Limb (tissue), 2 donors: ENCODE results near the gene GATAD2A.

Experiments
- DNase-seq, 2 donors: peaks; one replicate each; pipeline ENCODE4 v3.0.0-alpha.2; 2016; ENCODE audit errors: extremely low spot score in 2 of 2

Gene GATAD2A

GRCh38 chr19:19529783-19530422 lies 124.4 kb downstream of the GATAD2A start:
- no peak for DNase-seq

DNA sequence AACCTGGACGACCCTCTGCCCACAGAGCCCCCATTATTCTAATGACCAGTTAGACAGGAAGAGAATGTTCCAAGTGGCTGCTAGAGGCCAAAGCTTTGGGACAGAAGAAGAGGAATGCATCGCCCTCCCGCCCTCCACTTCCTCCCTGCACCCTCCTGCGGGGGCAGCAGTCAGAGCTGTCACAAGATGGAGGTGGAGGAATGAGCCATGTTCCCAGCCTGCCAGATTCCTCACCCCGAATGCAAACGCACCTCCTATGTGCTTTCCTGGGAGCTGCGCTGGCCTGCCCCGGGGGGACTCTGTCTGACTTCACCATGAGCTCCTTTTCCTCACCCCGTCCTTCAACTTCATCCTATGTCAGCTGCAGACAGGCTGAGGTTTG lies 124.9 kb downstream of the GATAD2A start:
- DNase-seq = peak in 1 of 2 donors; percentile 31

DNA sequence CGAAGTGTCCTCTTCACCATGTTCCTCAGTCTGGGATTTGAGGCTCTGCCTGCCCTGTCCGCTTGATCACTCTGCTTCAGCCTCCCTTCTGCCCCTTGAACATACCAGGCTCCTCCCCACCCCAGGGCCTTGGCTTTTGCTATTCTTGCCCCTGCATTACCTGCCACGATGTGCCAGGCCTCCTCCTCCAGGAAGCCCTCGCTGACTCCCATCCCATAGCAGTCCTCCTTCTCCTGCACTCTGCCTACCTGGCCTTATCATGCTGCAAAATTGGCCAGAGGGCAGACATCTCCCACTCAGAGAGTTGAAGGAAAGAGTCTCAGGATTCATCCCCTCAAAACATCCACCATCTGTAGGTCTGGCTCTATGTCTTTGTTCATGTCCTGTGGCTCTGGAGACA lies 125.4 kb downstream of the GATAD2A start:
- DNase-seq = peak in 1 of 2 donors; percentile 28

DNA sequence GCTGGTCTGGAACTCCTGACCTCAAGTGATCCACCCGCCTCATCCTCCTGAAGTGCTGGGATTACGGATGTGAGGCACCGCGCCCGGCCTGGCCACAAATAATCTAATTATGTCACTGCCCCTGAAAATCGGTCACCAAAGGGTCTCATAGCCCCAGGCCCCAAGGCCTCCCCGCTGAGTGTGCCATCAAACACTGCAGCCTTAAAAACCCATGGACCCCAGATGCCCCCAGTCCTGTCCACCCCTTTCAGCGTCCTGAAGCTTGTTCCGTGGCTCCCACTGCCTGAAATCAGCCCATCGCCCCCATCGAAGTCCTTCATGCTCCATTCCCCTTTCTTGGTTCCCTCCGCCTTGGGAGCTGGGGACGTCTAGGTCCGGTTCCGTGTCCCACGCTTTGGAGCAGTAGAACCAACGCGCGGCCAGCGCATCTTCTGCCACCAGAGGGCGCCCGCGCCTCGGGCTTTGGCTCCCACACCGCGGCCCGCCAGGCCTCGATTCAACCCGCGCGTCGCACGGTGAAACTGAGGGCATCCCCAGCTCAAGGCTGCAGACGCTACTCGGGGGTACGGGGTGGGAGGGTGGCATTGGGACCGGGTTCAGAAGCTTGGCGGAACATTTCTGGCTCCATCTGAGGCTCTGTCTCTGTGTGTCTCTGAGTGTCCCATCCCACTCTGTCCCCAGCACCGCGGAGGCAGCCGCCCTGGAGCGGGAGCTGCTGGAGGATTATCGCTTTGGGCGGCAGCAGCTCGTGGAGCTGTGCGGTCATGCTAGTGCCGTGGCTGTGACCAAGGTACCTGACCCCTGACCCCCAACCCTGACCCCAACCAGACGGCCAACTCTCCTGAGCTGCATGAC lies 126.7 kb downstream of the GATAD2A start:
- DNase-seq = peak in 1 of 2 donors; percentile 88

DNA sequence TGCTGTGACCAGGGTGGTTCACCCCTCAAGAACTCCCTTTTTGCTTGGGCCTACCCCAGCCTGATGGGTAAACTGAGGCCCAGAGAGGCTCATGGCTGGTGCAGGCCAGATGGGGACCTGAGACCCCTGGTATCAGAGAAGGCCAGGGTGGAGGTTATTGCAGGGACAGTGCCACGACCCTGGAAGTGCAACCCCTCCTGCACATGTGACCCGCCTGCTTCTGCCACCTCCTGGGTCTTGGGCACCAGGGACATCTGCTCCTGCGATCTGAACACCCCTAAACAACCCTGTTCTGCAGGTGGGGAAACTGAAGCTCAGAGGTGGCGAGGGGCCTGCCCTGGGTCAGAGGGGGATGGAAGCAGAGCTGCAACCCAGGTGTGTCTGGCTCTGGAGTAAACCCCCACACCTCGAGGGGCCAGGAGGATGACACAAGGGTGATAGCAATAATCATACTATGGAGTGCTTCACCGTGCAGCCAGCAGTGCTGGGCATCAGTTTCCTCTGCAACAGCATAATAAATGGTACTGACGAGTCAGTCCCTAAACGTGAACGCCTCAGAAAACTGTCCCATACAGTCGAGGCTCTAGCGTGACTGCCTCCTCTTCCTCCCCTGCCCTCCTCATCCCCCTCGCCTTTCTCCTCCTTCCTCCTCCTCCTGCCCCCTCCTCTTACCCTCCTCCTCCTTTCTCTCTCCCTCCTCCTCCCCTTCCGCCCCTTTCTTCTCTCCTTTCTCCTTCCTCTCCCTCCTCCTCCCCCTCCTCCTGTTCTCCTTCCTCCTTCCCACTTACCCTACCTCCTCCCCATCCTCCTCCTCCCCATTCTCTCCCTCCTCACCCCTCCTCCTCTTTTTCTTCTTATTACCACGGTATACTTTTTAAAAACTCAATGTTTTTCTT lies 127.6 kb downstream of the GATAD2A start:
- DNase-seq = peak in 1 of 2 donors; percentile 34

DNA sequence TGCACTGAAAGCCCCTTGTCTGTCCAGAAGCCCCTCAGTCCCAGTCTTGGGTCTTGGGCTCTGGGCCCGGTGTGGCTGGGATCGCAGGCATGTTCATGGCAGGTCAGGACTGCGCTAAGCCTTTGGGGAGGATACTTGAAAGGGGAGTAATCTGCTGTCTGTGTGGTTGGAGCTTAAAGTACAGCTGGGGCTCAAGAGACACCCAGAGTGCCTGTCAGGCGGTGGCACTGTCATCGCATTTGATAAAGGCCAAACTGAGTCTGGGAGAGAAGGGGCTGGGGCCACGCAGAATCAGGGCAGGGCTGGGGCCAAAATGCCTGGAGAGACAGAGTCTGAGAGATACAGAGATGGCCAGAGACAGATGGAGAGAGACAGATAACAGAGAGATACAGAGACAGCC lies 128.4 kb downstream of the GATAD2A start:
- DNase-seq = peak in 1 of 2 donors; percentile 41

- DNase-seq = peak in 1 of 2 donors; percentile 49
Observed at GRCh38 chr19:19534556-19535265, 129.2 kb downstream of the GATAD2A start.

- no peak for DNase-seq
Observed at GRCh38 chr19:19535311-19536191, 130.1 kb downstream of the GATAD2A start.

DNA sequence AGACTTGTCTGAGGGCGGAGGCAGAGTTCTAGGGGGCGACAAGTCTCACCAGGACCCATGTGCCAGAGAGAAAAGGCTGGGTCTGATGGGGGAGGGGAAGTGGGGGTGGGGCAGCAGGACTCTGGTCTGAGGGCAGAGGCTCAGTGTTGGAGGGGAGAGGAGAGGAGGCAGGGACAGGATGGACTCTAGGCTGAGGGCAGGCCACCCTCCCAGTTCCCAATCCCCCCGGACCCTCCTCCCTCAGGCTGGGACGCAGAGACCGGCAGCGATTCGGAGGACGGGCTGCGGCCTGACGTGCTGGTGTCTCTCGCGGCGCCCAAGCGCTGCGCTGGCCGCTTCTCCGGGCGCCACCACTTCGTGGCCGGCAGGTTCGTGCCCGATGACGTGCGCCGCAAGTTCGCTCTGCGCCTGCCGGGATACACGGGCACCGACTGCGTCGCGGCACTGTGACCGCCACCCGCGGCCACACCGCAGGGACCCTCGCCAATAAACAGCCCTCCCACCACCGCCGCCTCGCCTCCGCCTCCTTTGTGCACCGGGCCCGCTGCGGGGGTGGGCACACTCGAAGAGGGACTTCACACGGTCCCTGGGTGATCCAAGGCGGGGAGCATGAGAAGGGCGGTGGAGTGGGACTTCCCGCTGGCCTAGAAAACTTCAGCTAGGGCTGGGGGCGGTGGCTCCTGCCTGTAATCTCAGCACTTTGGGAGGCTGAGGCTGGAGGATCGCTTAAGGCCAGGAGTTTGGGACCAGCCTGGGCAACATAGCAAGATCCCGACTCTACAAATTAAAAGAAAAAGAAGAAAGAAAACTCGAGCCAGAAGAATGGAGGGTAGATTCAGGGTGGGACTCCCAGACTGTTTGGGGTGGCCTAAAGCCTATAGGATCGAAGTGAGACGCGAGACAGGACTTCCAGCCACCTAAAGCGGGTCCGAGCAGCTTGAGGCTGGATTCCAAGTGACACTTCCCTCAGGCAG lies 131.9 kb downstream of the GATAD2A start:
- DNase-seq = peak in 1 of 2 donors; percentile 38

DNA sequence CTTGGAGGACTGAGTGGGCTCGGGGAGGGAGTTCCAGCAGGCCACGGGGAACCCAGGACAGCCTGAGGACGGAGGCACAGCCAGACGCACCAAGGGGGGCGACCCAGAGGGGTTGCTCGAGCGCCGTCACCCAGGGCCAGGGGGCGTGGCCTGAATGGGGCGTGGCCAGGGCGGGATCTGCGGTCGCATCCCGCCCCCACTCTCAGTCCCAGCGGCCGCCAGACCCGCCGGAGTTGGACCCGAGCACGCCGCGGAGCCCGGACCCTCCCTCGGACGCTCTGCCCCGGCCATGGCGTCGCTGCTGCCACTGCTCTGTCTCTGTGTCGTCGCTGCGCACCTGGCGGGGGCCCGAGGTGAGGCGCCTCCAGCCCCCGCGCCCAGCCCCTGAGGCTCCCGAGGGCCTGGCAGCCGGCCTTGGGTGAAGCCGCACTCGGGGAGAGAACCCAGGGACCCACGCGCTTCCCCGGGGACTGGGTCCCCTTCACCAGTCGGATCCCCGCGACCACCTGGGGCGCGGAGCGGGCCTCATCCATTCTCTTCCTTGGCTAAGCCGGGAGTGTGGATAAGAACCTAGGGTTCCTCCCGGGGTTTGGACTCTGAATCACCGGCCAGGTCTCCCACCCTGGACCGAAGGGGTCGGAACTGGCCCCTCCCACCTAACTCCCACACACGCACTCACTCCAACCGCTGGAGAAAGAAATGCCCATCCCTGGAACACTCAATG lies 132.7 kb downstream of the GATAD2A start, which contains the start of gene CILP2:
Gene CILP2 (plus strand): TSS at position 205 of the 724 bp plus-strand sequence. CDS start 85 bp downstream, at position 290.
- DNase-seq = peak in 1 of 2 donors; percentile 77

DNA sequence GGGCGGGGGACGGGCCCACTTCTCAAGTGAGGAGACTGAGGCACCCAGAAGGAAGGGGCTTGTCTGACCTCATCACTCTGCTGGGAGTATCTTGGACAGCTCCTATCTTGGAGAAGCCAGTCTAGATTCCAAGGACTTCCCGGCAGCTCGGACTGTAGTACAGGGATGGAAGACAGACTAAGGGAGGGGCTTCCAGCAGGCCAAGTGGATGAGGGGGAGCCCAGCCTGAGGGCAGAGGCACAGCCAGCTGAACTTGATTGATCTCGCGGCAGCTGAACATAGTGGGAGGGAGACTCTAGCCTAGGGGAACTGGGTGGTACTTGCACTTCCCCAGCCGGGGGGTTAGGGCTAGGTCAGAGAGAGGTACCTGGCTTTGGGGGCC lies 133.3 kb downstream of the GATAD2A start:
- DNase-seq = peak in 1 of 2 donors; percentile 42

- DNase-seq = peak in 1 of 2 donors; percentile 36
Observed at GRCh38 chr19:19539698-19540063, 134.2 kb downstream of the GATAD2A start.

- peak in 1 of 2 donors; percentile 89 for DNase-seq
Observed at GRCh38 chr19:19540064-19540714, 134.7 kb downstream of the GATAD2A start.

- peak in 1 of 2 donors; percentile 77 for DNase-seq
Observed at GRCh38 chr19:19540715-19541515, 135.4 kb downstream of the GATAD2A start.

- no peak for DNase-seq
Observed at GRCh38 chr19:19541616-19542015, 136.1 kb downstream of the GATAD2A start.

- no peak for DNase-seq
Observed at GRCh38 chr19:19542507-19542906, 137.0 kb downstream of the GATAD2A start.

GRCh38 chr19:19543101-19543500 lies 137.6 kb downstream of the GATAD2A start:
- peak in 1 of 2 donors; percentile 24 for DNase-seq
